ENCODE measurements around the gene CFAP53. TPM values are rescaled to one million over a fixed set of nuclear protein-coding genes. Genes with fewer than 3 reads are reported as not detected.

CFAP53 gene
- polyA plus RNA-seq, 1 of the 3 experiments (the other 2 are of a cell fraction), result 1.6 TPM

DNA sequence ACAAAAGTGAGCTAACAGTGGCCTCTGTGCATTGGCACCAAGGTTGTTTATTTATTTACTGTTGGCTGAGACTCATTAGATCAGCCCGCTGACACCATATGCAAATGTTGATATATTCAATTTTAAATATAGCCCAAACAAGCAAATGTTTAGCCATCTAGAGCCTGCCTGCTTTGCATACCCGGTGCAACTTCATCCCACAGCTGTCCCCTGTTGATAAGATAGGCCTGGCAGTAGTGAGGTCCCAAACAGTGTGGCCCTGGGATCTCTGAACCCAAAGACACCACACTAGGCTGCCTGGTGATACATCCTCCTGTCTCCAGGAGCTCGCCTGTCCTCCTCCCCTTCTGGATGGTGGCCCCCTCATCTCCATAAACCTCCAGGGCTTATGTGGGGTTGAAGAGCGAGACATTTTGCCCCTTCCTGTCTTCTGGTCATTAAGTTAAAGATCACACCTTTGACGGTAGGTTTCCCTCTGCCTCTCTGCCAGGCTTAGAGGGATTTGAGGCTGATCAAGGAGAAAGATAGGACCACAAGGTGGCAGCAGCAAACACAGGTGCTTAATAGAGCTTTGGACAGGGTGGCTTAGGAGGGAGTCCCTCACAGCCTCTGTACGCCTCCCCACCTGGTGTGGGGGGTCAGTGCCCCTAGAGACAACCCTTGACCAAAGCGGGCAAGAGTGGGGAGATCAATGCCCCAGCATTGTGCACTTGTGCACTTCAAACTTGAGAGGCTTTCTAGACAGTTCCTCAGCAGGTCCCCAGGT lies 47.7 kb downstream of the CFAP53 start:
- no peak overlapping the region for H3K4me2 ChIP-seq
- TF ChIP-seq SMC3 (IDR thresholded peaks at IDR 0.05; ENCODE audit: low read depth, low read length), result peak; percentile 43
- no peak for TF ChIP-seq TAF1 (IDR thresholded peaks at IDR 0.05; ENCODE audit: borderline replicate concordance, low read depth, low read length)
- no peak for TF ChIP-seq MXI1 (IDR thresholded peaks at IDR 0.05; ENCODE audit: low read depth, low read length)
- TF ChIP-seq, protein P1, sequence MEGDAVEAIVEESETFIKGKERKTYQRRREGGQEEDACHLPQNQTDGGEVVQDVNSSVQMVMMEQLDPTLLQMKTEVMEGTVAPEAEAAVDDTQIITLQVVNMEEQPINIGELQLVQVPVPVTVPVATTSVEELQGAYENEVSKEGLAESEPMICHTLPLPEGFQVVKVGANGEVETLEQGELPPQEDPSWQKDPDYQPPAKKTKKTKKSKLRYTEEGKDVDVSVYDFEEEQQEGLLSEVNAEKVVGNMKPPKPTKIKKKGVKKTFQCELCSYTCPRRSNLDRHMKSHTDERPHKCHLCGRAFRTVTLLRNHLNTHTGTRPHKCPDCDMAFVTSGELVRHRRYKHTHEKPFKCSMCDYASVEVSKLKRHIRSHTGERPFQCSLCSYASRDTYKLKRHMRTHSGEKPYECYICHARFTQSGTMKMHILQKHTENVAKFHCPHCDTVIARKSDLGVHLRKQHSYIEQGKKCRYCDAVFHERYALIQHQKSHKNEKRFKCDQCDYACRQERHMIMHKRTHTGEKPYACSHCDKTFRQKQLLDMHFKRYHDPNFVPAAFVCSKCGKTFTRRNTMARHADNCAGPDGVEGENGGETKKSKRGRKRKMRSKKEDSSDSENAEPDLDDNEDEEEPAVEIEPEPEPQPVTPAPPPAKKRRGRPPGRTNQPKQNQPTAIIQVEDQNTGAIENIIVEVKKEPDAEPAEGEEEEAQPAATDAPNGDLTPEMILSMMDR (IDR thresholded peaks at IDR 0.05), result peak; percentile 45
- peak; percentile 29 for TF ChIP-seq RAD21 (IDR thresholded peaks at IDR 0.05; ENCODE audit: low read length)
- H3K27me3 ChIP-seq (ENCODE audit: insufficient read depth), result peaks cover 6% of the 10 kb centered on the region
- no peaks in the 10 kb centered on the region for H3K79me2 ChIP-seq (ENCODE audit: insufficient read depth)
- no peaks in the 10 kb centered on the region for H3K9me2 ChIP-seq
- H3K9me3 ChIP-seq, result no peaks in the 10 kb centered on the region
- no peaks in the 10 kb centered on the region for H4K20me1 ChIP-seq (ENCODE audit: insufficient read depth)
- CTCF ChIA-PET, result interaction anchor here (0.6 to 3.9 kb wide), 9 partner anchors 11 to 211 kb away, joined by 3 to 38 read pairs (median 4); no protein-coding TSS in a partner anchor
- H3K36me3 ChIP-seq (replicated peaks in 1 of 2; ENCODE audit: control insufficient read depth in 1 of 2, insufficient read depth in 2 of 2, low read length in 1 of 2), result no peaks in the 10 kb centered on the region
- H3K4me1 ChIP-seq (ENCODE audit: control insufficient read depth in 1 of 2, insufficient read depth in 2 of 2, low read depth in 1 of 2, low read length in 1 of 2), result no peaks in the 10 kb centered on the region
- no peak overlapping the region for H3K27ac ChIP-seq (ENCODE audit: low read depth in 2 of 2, low read length in 1 of 2)
- POLR2A ChIA-PET, result interaction anchor here (0.6 kb wide), 1 partner anchor 34 kb away, joined by 3 read pairs; no protein-coding TSS in a partner anchor
- H3K9ac ChIP-seq, result no peak overlapping the region
- WGBS (ENCODE audit: low lambda C conversion rate), result 22% methylated on average over 7 of the region's 7 CpGs
- no peaks in the 10 kb centered on the region for H3F3A ChIP-seq (replicated peaks; ENCODE audit: insufficient read depth)
- no peak overlapping the region for H3K4me3 ChIP-seq (ENCODE audit: low read depth in 2 of 2, low read length in 1 of 2)
- no peak overlapping the region for H2AFZ ChIP-seq (ENCODE audit: low read depth)
- no peak for DNase-seq

DNA sequence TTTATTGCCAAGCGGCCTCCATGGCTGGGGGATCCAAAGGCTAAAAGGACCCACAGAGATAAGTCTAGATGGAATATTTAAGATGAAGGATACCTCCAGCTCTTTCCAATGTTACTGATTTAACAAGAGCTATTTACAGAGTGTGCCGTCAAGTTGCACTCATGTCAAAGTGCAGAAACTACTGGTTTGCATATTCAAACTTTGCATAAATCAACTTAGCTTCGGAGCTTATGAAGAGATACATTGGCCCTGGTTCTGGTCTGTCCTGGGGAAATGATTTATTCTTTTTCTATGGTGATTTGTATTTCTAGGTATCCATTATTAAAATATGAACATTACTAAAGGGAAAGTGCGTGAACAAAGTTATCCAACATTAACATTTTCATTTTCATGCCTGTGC lies 57.0 kb downstream of the CFAP53 start:
- Histone ChIP-seq H3K4me1 (ENCODE audit: control insufficient read depth in 1 of 2, insufficient read depth in 2 of 2, low read depth in 1 of 2, low read length in 1 of 2) (no peaks in the 10 kb centered on the region), H3K36me3 (replicated peaks in 1 of 2; ENCODE audit: control insufficient read depth in 1 of 2, insufficient read depth in 2 of 2, low read length in 1 of 2) (no peaks in the 10 kb centered on the region), H3K27ac (ENCODE audit: low read depth in 2 of 2, low read length in 1 of 2) (no peak overlapping the region), H3K9ac (no peak overlapping the region), H4K20me1 (ENCODE audit: insufficient read depth) (no peaks in the 10 kb centered on the region), H3F3A (replicated peaks; ENCODE audit: insufficient read depth) (no peaks in the 10 kb centered on the region), H3K4me2 (no peak overlapping the region), H2AFZ (ENCODE audit: low read depth) (no peak overlapping the region), H3K9me2 (no peaks in the 10 kb centered on the region), H3K9me3 (no peaks in the 10 kb centered on the region), H3K4me3 (ENCODE audit: low read depth in 2 of 2, low read length in 1 of 2) (no peak overlapping the region), H3K27me3 (ENCODE audit: insufficient read depth) (no peaks in the 10 kb centered on the region; the same call in 1 of the 2 replicates), H3K79me2 (ENCODE audit: insufficient read depth) (no peaks in the 10 kb centered on the region)
- TF ChIP-seq YY1 (IDR thresholded peaks at IDR 0.05; ENCODE audit: low read depth) (no peak), GATA2 (CRISPR knock-in tag; IDR thresholded peaks at IDR 0.05) (no peak), EP300 (IDR thresholded peaks at IDR 0.05; ENCODE audit: borderline replicate concordance in 1 of 2, low read depth in 1 of 2, low read length in 1 of 2) (no peak)
- TF ChIP-seq, protein P2, sequence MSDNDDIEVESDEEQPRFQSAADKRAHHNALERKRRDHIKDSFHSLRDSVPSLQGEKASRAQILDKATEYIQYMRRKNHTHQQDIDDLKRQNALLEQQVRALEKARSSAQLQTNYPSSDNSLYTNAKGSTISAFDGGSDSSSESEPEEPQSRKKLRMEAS (IDR thresholded peaks at IDR 0.05; ENCODE audit: low read depth), result no peak
- POLR2A ChIA-PET, result no interaction called here
- WGBS (ENCODE audit: low lambda C conversion rate), result 68% methylated on average over 4 of the region's 4 CpGs
- no peak for DNase-seq
- CTCF ChIA-PET, result interaction anchor here (1.5 to 3.3 kb wide), 2 partner anchors 13 to 14 kb away, joined by 5 to 12 read pairs; partner anchors contain the start of gene MYO5B
